Stimulated activated naive CD4-positive, alpha-beta T cell treated with Interleukin-2 at 50 U/mL for 16 hours (primary cell): ENCODE measurements around the gene MST1.

ENCODE experiments used
- DNase-seq: peaks from one replicate; lab custom pipeline; 2025; lab: John Stamatoyannopoulos, UW

MST1 gene

DNA sequence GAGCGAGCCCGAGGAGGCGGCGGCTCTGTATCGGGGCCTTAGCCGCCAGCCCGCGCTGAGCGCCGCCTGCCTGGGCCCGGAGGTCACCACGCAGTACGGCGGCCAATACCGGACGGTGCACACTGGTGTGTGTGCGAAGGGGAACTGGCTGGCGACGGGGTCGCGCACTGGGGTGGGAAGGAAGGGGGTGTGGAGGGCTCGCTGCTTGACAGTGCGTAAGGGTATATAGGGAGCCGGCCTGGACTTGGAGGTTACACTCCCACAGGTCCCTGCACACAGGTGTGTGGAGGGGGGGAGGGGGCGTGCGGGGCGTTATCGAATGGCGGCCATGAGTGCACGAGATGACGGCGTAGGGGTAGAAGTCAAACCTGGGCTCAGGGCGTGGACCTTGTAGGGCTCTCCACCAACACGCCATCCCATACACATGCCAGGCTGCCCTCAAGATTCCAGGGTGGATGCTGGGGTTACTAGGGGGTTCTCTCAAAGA lies 14.7 kb downstream of the MST1 start:
- no peak for DNase-seq

DNA sequence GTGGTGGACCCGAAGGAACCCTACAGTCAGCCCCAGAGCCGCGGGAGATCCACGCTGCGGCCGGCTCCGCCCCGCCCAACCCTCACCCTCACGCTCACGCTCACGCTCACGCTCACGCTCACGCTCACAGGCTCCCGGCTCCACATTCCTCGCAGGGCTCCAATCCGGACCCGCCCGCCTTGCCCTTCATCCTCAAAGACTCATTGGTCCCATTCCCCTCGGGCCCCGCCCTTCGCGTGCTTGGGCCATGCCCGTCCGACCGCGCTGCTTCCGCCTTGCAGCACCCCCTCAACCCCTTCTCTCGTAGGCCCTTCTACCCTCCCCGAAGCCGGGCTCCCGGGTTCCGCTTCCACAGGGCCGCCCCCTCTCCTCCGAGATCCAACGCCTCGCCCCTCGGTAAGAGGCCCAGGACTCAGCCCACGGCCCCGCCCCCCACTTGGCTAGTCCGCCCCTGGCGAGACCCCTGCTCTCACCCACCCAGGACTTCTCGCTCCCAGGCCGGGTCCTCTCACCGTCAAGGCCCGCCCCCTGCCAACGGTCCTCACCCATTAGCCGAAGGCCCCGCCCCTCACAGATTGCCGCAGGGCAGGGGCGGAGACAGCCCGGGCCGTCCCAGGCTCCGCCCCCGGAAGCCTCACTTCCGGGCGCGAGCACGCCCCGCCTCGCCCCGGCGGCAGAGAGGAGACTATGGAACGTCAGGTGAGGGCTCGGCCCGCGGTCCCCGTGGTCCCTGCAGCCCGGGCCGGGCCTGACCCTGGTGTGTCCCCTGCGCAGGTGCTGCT lies 15.4 kb downstream of the MST1 start, which contains the start of gene APEH:
Gene APEH (plus strand): TSS at position 637 of the 782 bp plus-strand sequence. CDS start 51 bp downstream, at position 688.
- no peak for DNase-seq

DNA sequence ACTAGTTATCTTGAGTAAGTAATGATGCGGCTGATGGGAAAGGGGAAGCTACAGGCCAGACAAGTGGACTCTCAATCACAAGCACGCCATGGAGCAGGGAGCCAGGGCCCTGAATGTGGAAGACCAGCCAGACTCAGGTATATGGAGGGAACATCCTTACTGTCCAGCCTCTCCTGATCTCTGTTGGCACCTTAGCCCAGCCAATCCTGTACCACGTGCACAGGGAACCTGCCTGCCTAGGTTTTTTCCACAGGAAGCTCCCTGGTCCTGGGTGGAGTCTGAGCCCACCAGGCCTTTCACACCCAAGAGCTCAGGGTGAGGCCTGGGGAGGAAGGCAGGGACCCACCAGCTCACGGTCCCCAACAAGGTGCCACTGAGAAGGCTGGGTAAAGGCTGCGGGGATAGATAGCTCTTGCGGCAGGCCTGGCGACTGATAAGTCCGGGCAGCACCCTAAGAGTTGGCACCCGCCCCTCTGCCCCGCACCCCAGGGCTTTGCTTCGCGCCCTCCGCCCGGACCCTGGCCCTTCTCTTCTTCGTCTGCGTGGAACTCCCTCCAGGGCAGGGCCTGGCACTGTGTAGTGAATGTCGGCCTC lies 16.1 kb downstream of the MST1 start:
- DNase-seq = no peak

DNA sequence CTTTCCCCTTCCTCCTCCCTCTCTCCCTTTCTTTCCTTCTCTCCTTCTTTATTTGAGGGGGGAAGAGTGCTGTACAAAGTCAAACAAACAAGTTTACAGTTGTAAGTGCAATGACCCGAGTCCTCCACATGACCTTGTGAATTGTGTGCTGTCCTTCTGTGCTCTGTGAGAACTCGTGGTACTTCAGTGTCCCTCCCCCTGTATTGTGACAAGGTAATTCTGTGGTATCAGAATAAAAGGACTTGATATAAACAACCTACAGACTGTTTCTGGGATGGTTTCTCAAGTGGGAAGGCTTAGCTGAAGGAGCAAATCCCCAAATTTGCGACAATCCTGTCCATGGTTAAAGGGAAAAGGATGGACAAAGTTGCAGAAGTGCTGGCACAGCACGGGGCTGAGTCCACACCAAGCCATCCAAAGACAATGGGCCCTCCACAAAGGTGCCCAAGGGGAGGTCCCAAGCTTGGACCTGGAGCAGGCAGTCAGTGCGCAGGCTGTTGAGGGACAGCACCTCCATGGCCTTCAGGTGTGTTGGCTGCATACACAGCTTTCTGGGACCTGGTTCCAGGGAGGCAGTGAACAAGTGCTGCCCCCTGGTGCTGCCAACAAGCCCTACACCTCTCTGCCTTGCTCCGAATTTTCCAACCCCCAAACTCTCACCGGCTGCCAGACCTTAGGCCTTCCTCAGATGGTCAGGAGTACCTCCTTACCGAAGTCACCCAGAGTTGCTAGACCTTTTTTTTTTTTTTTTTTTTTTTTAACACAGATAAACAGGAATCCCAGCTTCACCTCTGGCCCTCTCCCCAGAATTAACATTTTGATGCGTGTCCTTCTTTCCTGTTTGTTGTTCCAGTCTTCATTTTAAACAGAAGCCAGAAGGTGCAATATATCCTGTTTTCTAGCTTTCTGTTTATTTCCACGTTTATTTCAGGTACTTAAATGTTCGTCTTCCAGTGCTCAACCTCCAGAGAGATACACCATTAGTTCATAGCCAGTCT lies 17.7 kb downstream of the MST1 start:
- DNase-seq = no peak

DNA sequence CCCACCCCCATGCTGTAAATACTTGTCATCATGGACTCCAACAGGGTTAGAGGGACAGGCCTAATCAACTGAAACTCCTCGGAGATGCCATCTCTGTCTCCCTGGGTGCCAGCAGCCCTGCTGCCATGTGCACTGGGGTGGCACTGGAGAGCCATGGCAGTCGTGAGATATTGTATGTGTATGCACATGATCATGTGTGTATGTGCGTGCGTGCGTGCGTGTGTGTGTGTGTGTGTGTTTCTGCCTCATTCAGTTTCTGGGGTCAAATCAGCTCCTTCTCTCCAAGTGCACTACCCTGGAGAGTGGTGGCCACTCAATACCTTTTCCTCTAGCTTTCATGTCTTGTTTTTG lies 18.4 kb downstream of the MST1 start:
- DNase-seq = no peak

DNA sequence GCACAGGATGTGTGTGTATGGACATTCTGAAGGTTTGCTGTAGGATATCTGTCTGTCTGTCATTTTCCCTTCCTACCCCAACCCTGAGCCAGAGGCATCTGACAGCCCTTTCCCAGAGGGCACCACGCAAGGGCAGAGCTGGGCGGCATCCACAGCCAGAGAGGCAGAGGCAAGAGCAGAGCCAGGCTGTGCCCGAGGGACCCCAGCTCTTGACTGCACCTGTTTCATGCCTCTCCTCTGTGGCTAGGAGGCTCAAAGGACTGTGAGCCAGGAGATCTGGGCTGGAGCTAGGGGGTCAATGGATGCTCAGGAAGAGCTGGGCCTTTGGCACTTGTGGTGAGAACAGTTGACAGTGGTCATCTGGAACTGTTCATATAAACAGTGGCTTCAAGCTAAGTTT lies 19.9 kb downstream of the MST1 start:
- DNase-seq = no peak

DNA sequence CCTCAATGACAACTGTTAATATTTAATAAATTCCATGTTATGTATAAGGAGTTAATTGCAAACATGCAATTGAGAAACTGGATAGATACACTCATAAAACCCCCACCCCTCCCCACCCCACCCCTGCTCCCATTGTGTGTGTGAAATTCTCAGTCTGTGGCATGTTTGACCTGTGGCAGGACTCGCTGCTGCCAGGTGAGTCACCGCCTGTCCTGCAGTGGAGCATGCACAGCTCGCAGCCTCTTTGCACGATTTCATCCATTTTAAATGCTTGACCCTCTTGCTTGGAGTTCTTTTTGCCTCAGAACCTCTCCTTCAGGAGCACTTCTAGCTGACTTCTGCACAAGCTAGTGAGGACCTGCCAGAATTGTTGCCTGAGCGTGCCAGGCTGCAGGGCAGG lies 20.4 kb downstream of the MST1 start:
- DNase-seq = no peak

DNA sequence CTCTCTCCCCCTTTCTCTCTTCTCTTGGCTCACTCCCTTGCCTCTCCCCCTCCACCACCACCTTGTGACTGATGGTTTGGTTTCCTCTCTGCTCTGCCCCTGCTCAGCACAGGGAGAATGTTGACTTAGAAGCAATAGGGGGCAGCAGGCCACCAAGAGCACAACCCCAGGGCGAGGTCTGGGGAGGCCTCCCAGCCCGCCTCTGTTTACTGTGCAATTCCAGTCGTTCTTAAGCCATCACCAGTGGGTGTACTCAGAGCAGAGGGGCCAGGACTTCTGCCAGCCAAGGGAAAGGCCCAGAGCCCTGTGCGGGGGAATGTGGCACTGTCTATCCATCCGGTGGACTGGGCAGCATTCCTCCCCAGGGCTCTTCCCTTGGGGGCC lies 20.9 kb downstream of the MST1 start:
- DNase-seq = no peak

DNA sequence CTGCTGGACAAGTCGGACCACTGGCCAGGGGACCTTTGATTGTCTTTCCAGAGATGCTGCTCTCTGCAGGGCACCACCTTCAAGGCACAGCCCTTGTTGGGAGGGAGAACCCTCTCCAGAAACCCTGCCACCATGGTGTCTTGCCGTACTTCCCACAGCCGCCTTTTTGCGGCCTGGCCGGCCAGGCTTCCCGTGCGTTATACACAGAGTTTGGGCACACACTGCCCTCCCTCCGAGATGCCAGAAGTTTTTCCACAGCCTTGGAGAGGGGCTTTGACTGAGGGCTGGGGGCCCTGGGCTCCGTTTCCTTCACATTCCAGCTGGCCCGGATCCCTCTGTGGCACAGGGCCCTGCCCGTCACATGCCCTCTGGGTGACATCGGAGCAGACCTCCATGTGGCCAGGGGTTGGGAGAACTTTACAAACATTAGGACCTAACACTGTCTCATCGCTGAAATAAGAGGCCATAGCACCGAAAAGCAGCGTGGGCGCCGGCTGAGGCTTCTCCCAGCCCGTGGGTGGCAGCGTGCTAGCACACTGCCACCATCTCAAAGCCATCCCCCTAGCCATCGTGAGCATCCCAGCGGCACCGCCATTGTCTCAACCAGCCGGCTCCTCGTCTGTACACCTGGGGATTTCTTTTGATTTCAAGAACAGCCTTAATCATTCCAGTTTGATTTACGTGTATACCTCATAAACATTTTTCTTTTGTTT lies 21.4 kb downstream of the MST1 start:
- DNase-seq = no peak

DNA sequence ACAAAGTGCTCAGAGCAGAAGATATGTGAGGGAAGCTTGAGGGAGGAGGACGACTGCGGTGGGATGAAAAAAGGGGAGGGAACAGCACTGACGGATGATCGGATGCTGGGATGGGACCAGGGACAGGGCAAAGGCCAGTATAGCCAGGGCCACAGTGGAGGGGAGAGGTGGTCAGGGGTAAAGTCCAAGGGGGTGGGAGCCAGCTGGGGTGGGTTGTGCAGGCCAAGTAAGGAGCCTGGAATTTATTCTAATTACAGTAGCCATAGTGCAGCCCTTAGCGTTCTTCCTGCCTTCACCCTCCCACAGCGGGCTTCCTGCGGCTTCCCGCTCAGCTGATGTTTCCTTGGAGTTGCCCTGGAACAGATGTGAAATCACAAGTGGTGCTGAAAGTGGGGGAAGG lies 22.7 kb downstream of the MST1 start:
- DNase-seq = no peak

DNA sequence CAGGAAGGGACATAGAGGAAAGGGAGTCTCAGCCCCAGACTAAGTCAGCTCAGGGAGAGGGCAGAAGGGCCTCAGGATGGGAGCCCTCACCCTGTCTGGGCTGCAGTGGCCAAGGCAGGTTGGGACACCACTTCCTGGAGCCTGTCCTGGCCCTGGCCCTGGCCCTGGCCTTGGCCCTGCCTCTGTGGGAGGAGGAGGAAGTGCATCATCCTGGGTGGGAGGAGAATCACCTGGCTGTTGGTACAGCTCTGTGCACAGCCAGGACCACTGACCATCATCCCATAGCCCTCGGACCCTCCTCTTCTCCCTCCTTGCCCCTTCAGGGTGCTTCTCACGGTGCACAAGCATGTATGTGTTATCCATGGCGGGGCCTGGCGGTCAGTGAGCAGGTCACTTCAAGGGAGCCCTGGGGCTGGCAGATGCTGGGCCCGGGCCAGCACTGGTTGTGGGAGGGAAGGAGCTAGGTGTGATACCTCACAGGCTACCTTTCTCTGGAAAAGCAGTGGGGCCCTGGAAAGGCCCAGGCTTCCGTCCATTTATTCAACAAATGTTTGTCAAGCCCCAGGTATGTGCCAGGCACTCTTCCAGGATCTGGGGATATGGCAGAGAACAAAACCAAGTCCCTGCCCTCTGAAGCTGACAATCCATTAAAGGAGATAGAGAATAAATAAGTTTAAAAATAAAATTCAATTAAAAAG lies 23.3 kb downstream of the MST1 start:
- DNase-seq = no peak

DNA sequence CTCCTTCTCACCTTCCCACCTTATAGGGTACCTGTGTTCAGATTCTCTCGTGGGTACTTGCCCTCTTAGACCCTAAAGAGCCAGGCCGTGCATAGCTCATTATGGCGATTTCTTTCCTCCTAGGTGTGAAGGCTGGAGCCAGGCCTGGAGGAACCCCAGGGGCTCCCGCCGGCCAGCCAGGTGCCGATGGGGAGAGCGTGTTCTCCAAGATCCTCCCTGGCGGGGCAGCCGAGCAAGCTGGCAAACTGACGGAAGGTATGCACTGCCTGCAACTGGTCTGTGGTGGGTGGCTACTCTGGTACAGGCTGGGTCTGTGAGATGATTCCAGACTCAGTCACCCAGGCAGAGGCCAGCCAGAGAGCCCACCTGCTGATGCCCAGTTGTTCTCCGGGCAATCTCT lies 25.0 kb downstream of the MST1 start:
- DNase-seq = no peak

DNA sequence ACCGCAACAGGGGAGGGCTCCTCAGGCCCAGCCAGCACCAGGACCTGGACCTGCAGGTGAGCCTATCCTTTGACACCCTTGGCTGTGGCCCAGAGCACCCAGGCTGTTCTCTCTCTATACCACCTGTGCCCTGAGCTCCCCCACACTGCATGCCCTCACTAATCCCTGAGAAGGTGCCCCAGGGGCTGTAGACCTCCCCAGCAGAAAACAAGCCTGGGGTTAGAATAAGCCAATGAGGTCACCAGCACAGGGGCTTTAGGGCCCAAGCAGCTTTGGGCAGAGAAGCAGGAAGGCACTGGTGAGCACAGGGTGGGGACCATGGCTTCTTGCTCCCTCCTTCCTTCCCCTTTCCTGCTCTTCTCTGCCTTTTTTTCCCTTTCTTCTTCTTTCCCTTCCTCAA lies 25.4 kb downstream of the MST1 start:
- DNase-seq = no peak

DNA sequence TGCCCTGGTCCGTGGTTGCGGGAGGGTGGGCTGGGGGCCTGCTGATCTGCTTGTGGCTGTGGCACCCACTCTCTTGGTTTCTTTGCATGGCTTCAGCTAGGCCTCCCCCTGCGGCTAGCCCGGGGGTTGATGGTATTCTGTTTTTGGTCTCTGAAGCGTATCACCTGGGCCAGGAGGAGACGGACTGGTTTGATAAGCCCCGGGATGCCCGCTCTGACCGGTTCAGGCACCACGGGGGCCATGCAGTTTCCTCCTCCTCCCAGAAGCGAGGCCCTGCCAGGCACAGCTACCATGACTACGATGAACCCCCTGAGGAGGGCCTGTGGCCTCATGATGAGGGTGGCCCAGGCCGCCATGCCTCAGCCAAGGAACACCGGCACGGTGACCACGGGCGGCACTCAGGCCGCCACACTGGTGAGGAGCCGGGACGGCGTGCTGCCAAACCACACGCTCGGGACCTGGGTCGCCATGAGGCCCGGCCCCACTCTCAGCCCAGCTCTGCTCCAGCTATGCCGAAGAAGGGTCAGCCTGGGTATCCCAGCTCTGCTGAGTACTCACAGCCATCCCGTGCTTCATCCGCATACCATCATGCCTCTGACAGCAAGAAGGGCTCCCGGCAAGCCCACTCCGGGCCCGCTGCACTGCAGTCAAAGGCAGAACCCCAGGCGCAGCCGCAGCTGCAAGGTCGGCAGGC lies 26.4 kb downstream of the MST1 start:
- DNase-seq = no peak

DNA sequence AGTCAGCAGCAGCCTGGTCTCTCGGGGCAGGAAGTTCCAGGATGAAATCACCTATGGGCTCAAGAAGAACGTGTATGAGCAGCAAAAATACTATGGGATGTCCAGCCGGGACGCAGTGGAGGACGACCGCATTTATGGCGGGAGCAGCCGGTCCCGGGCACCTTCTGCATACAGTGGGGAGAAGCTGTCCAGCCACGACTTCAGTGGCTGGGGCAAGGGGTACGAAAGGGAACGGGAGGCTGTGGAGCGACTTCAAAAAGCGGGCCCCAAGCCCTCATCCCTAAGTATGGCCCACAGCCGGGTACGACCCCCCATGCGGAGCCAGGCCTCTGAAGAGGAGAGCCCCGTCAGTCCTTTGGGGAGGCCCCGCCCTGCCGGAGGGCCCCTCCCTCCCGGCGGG lies 27.3 kb downstream of the MST1 start:
- no peak for DNase-seq

DNA sequence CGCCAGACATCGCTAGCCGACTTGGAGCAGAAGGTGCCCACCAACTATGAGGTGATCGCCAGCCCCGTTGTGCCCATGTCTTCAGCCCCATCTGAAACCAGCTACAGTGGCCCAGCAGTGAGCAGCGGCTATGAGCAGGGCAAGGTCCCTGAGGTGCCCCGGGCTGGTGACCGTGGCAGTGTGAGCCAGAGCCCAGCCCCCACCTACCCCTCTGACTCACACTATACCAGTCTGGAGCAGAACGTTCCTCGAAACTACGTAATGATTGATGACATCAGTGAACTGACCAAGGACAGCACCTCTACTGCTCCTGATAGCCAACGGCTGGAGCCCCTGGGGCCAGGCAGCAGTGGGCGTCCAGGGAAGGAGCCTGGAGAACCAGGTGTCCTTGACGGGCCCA lies 28.0 kb downstream of the MST1 start:
- DNase-seq = no peak

DNA sequence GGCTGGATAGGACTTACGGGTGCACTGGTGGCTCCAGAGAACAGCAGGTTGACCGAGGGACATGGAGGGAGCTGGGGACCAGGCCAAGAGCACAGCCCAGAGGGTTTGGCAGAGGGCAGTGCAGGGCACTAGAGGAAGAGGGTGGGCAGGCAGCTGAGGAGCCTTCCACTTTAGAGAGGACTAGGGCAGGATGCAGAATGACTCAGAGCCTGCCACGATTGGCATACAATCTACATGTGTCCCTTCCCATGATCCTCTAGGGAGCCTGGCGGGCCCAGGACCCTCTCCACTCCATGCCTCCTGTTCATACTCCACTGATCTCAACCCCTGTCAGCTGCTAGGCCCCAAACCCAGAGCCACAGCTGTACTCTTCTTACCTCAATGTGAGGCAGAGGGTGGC lies 29.5 kb downstream of the MST1 start:
- DNase-seq = no peak

DNA sequence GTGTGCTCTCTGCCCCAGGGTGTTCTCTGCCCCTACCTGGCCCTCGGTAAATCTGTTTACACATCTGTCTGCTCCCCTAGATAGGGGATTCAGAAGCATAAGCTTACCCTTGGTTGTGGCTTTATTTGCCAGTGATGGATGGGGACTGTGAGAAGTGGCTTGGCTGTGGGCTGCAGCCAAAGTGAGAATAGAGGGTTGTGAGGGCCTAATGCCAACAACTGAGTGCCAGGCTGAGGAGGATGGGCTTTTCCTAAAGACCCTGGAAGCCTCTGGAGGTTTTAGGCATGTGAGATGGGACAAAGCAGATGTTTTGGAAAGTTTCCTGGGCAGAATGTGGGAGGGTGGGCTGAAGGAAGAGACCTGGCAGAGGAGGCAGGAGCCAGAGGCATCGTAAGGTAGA lies 30.6 kb downstream of the MST1 start:
- no peak for DNase-seq

DNA sequence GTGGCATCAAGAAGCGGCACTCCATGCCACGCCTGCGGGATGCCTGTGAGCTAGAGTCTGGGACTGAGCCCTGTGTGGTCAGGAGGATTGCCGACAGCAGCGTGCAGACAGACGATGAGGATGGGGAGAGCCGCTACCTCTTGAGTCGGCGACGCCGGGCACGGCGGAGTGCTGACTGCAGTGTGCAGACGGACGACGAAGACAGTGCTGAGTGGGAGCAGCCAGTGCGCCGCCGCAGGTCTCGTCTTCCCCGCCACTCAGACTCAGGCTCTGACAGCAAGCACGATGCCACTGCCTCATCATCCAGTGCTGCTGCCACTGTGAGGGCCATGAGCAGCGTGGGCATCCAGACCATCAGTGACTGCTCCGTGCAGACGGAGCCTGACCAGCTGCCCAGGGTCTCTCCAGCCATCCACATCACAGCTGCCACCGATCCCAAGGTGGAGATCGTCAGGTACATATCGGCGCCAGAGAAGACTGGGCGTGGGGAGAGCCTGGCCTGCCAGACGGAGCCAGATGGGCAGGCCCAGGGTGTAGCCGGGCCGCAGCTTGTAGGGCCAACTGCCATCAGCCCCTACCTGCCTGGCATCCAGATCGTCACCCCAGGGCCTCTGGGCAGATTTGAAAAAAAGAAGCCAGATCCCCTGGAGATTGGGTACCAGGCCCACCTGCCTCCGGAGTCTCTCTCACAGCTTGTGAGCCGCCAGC lies 31.9 kb downstream of the MST1 start:
- no peak for DNase-seq

DNA sequence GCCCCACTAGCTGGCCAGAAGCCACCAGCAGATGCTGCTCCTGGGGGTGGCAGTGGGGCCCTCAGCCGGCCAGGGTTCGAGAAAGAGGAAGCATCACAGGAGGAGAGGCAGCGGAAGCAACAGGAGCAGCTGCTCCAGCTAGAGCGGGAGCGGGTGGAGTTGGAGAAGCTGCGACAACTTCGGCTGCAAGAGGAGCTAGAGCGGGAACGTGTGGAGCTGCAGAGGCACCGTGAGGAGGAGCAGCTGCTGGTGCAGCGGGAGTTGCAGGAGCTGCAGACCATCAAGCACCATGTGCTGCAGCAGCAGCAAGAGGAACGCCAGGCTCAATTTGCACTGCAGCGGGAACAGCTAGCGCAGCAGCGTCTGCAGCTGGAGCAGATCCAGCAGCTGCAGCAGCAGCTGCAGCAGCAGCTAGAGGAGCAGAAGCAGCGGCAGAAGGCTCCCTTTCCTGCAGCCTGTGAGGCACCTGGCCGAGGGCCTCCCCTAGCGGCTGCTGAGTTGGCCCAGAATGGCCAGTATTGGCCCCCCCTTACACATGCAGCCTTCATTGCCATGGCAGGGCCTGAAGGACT lies 32.6 kb downstream of the MST1 start:
- DNase-seq = no peak
